Colonic mucosa (tissue), 4 donors: ENCODE data around the gene SPEN. TPM values are rescaled to one million over a fixed set of nuclear protein-coding genes. Genes with fewer than 3 reads are reported as not detected.

Experiments used
- DNase-seq: peaks from one replicate; pipeline ENCODE4 v3.0.0-alpha.2; 2020
- H3K27ac ChIP-seq: fragments of 200-600 bp; one replicate; pipeline ENCODE4 v1.8.0; 2021
- H3K27me3 ChIP-seq: fragments of 200-600 bp; one replicate; pipeline ENCODE4 v1.8.0; 2021
- H3K36me3 ChIP-seq: fragments of 200-600 bp; one replicate; pipeline ENCODE4 v1.8.0; 2021
- H3K4me1 ChIP-seq: fragments of 200-600 bp; one replicate; pipeline ENCODE4 v1.8.0; 2021; ENCODE audit warnings: mild to moderate bottlenecking
- H3K4me3 ChIP-seq: fragments of 200-600 bp; one replicate; pipeline ENCODE4 v1.8.0; 2021
- H3K9ac ChIP-seq, 2 donors: one replicate each; pipeline ENCODE4 v1.7.0; 2013; ENCODE audit warnings: control low read depth in 2 of 2, low read depth in 2 of 2, low read length in 2 of 2
- H3K9me3 ChIP-seq: fragments of 200-600 bp; one replicate; pipeline ENCODE4 v1.8.0; 2021
- CTCF ChIP-seq: fragments of 200-600 bp; IDR thresholded peaks from one replicate; pipeline ENCODE4 v1.8.0; 2022; ENCODE audit warnings: antibody characterized with exemption, mild to moderate bottlenecking
- intact Hi-C: fragments of 100-400 bp; cut with DNase I; formaldehyde crosslinking; loops from one replicate; pipeline ENCODE4 v1.14.1; 2022
- total RNA-seq, 2 donors: library from RNA; stranded (reverse); fragmentation: NEBNext Ultra II Directional in 1 of 2; extraction: Animal tissue kit (Norgen Biotek cat#: 25700) in 1 of 2; gene quantifications; one replicate each; pipeline ENCODE4 v1.2.1, GENCODE V29; 2021
- donor health status: healthy.
- donor health status: DM: no; HTN: no; CAD: no.
- donor health status: DM: no; HTN: no; CAD: no.

The SPEN gene
- total RNA-seq, 2 donors from 2014 or later, result 40.9 to 42.5 TPM

GRCh38 chr1:15941899-15942660, 94.6 kb downstream of the SPEN start:
- no peaks in the 10 kb centered on the region for H3K9me3 ChIP-seq
- no peak overlapping the region for H3K9ac ChIP-seq
- no peak overlapping the region for H3K4me3 ChIP-seq
- no peak for DNase-seq
- peaks cover 10% of the 10 kb centered on the region for H3K4me1 ChIP-seq
- intact Hi-C loops, result no loop called here
- no peaks in the 10 kb centered on the region for H3K27me3 ChIP-seq
- TF ChIP-seq CTCF, result no peak
- H3K36me3 ChIP-seq, result peaks cover 44% of the 10 kb centered on the region
- no peak overlapping the region for H3K27ac ChIP-seq

DNA sequence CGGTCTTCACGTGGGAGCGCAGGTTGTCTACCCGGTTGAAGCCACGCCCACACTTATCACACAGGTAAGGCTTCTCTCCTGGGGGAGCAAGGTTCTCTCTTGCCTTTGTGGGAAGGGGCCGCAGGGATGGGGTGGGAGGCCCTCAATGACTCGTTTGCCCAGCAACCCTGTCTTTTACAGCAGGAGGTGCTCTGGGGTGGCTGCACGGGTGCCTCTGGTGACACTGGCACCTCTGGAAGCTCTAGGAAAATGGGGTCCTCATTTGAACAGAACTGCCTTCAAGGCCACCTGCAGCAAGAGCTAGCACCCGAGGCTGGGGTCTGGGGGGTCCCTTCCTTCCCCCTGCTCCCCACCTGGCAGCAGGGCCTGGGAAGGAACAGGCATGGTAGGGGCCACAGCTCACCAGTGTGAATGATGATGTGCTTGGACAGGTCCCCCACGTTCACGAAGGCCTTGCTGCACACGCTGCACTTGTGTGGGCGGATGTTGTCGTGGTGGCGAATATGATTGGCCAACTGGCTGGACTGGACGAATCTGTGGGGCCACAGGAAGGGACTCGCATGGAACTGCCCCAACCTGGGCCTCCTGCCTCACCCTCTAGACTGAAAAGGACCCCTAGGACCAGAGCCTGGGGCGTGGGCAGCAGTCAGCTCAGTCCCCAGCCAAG, 95.3 kb downstream of the SPEN start:
- no peak for TF ChIP-seq CTCF
- intact Hi-C loops, result no loop called here
- Histone ChIP-seq H3K9ac (no peak overlapping the region), H3K27ac (no peak overlapping the region), H3K4me3 (no peak overlapping the region), H3K36me3 (peaks cover 44% of the 10 kb centered on the region), H3K4me1 (peaks cover 10% of the 10 kb centered on the region), H3K9me3 (no peaks in the 10 kb centered on the region), H3K27me3 (no peaks in the 10 kb centered on the region)
- no peak for DNase-seq

- Histone ChIP-seq H3K4me1 (peaks cover 10% of the 10 kb centered on the region), H3K27me3 (no peaks in the 10 kb centered on the region), H3K9ac (no peak overlapping the region), H3K9me3 (no peaks in the 10 kb centered on the region), H3K27ac (no peak overlapping the region), H3K36me3 (peaks cover 44% of the 10 kb centered on the region), H3K4me3 (no peak overlapping the region)
- DNase-seq, result no peak
- intact Hi-C loops, result no loop called here
- TF ChIP-seq CTCF, result no peak
Measured at GRCh38 chr1:15943328-15943991, 96.0 kb downstream of the SPEN start.

GRCh38 chr1:15943992-15944307, 96.4 kb downstream of the SPEN start:
- Histone ChIP-seq H3K27ac (no peak overlapping the region), H3K36me3 (peaks cover 44% of the 10 kb centered on the region), H3K9ac (no peak overlapping the region), H3K27me3 (no peaks in the 10 kb centered on the region), H3K4me1 (peaks cover 7% of the 10 kb centered on the region), H3K9me3 (no peaks in the 10 kb centered on the region), H3K4me3 (no peak overlapping the region)
- no peak for TF ChIP-seq CTCF
- intact Hi-C loops, result no loop called here
- no peak for DNase-seq

DNA sequence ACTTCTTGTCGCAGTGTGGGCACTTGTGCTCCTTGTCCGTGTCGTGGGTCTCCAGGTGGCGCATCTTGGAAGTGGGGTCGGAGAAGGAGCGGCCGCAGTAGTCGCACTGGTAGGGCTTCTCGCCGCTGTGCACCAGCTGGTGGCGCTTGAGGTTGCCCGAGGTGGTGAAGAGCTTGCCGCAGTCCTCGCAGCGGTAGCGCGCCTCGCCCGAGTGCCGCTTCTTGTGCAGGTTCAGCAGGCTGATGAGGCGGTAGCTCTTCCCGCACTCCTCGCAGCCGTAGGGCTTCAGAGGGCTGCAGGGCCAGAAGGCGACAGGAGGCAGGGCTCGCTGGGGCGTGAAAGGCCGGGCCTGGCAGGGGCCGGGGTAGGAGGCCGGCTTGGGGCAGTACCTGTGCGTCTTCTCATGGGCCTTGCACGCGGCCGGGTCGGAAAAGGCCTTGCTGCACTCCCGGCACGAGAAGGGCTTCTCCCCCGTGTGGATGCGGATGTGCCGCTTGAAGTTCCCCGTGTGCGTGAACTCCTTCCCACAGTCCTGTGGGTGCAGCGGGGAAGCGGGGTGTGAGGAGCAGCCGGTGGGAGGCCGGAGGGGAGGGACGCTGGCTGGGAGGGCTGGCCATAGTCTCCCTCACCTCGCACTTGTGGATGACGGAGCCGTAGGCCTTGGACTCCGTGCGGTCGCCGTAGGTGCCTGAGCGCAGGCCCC, 97.0 kb downstream of the SPEN start:
- peaks cover 3% of the 10 kb centered on the region for H3K4me1 ChIP-seq
- H3K27ac ChIP-seq, result no peak overlapping the region
- H3K9ac ChIP-seq, result no peak overlapping the region
- H3K9me3 ChIP-seq, result no peaks in the 10 kb centered on the region
- intact Hi-C loops, result no loop called here
- no peak for TF ChIP-seq CTCF
- DNase-seq, result no peak
- peaks cover 44% of the 10 kb centered on the region for H3K36me3 ChIP-seq
- H3K27me3 ChIP-seq, result no peaks in the 10 kb centered on the region
- H3K4me3 ChIP-seq, result no peak overlapping the region
